GM23338 (cell line): ENCODE results near the gene MYO7B.

Experiments used
- CREB1 ChIP-seq: fragments of 250-450 bp; sonication (Bioruptor Pico); IDR thresholded peaks from 2 replicates; pipeline ENCODE4 v1.5.0; 2020; ENCODE audit warnings: low read depth, mild to moderate bottlenecking, moderate library complexity
- ETS1 ChIP-seq: IDR thresholded peaks from 2 replicates; pipeline ENCODE4 v1.6.1; 2016; ENCODE audit warnings: antibody characterized with exemption
- EZH2 ChIP-seq: fragments of 200-600 bp; sonication (generic); IDR thresholded peaks from one replicate; pipeline ENCODE4 v1.8.0; 2017; ENCODE audit warnings: antibody characterized with exemption, mild to moderate bottlenecking, low read depth; ENCODE audit not compliant: unreplicated experiment
- EZH2phosphoT487 ChIP-seq: fragments of 200-600 bp; sonication (generic); IDR thresholded peaks from one replicate; pipeline ENCODE4 v1.8.1; 2018; ENCODE audit warnings: antibody characterized with exemption; ENCODE audit not compliant: unreplicated experiment
- JUNB ChIP-seq: IDR thresholded peaks from one replicate; pipeline ENCODE4 v1.6.1; 2016; ENCODE audit warnings: antibody characterized with exemption; ENCODE audit not compliant: unreplicated experiment
- NANOG ChIP-seq: IDR thresholded peaks from 2 replicates; pipeline ENCODE4 v1.6.1; 2016; ENCODE audit warnings: antibody characterized with exemption, borderline replicate concordance
- POLR2AphosphoS5 ChIP-seq: IDR thresholded peaks from 2 replicates; pipeline ENCODE4 v1.6.1; 2016; ENCODE audit warnings: antibody characterized with exemption, low read depth
- REST ChIP-seq: IDR thresholded peaks from one replicate; pipeline ENCODE4 v1.6.1; 2018; ENCODE audit warnings: antibody characterized with exemption; ENCODE audit not compliant: unreplicated experiment
- STAT1 ChIP-seq: IDR thresholded peaks from one replicate; pipeline ENCODE4 v1.6.1; 2016; ENCODE audit warnings: antibody characterized with exemption; ENCODE audit not compliant: unreplicated experiment
- ZNF114 ChIP-seq: fragments of 250-450 bp; sonication (Bioruptor Pico); IDR thresholded peaks from 2 replicates; pipeline ENCODE4 v1.5.0; 2020; ENCODE audit warnings: mild to moderate bottlenecking, moderate library complexity
- ZNF331 ChIP-seq: fragments of 250-450 bp; sonication (Bioruptor Pico); IDR thresholded peaks from 2 replicates; pipeline ENCODE4 v1.5.0; 2020; ENCODE audit warnings: low read depth, mild to moderate bottlenecking, moderate library complexity
- TF ChIP-seq, protein P1 (sequence below), 2 experiments: fragments of 200-600 bp in 1 of 2; sonication (generic) in 1 of 2; conservative IDR thresholded peaks; 2 replicates each; pipeline versions ENCODE4 v1.5.1 to v1.6.1; 2016 to 2017; ENCODE audit warnings: antibody characterized with exemption in 2 of 2, low read depth in 2 of 2, mild to moderate bottlenecking in 2 of 2, moderate library complexity in 1 of 2

DNA sequence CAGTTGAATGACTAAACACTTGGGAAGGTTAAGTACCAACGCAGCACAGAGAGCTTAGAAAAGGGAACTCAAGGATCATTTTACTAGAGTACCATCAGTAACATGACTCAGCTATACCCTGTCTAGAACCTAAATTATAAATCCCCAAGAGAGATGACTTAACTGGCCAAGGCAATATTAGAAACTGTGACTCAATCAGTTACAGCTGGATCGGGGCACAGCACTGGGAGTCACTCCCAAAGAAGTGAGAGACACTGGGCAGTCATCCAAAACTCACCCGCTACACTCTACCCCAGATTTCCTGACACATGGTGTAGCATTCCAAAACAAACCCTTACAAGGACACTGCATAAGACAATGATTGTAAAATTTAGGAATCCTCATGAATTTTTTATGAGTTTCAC lies 26.9 kb upstream of the MYO7B start:
- TF ChIP-seq JUNB (no peak), REST (no peak), POLR2AphosphoS5 (no peak), EZH2 (no peak), ZNF114 (CRISPR knock-in tag) (no peak), CREB1 (CRISPR knock-in tag) (no peak), ETS1 (no peak), ZNF331 (CRISPR knock-in tag) (no peak), EZH2phosphoT487 (no peak), NANOG (no peak), STAT1 (no peak)
- TF ChIP-seq, protein P1, sequence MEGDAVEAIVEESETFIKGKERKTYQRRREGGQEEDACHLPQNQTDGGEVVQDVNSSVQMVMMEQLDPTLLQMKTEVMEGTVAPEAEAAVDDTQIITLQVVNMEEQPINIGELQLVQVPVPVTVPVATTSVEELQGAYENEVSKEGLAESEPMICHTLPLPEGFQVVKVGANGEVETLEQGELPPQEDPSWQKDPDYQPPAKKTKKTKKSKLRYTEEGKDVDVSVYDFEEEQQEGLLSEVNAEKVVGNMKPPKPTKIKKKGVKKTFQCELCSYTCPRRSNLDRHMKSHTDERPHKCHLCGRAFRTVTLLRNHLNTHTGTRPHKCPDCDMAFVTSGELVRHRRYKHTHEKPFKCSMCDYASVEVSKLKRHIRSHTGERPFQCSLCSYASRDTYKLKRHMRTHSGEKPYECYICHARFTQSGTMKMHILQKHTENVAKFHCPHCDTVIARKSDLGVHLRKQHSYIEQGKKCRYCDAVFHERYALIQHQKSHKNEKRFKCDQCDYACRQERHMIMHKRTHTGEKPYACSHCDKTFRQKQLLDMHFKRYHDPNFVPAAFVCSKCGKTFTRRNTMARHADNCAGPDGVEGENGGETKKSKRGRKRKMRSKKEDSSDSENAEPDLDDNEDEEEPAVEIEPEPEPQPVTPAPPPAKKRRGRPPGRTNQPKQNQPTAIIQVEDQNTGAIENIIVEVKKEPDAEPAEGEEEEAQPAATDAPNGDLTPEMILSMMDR (conservative IDR thresholded peaks at IDR 0.05; ENCODE audit: low read depth in 2 of 2) = no peak
